Astrocyte (in vitro differentiated cells and primary cell): ENCODE data around the gene SMTNL1. TPM values are rescaled to one million over a fixed set of nuclear protein-coding genes. Genes with fewer than 3 reads are reported as not detected.

Source experiments
- DNase-seq: peaks from one replicate; pipeline ENCODE4 v3.0.0-alpha.2; 2010; ENCODE audit warnings: low read depth
- FAIRE-seq: peaks from 2 replicates; lab custom pipeline; 2011; peaks lifted over from hg19 to GRCh38; lab: Jason Lieb, UNC
- H2AFZ ChIP-seq: 2 replicates; pipeline ENCODE4 v1.6.0; 2012; ENCODE audit warnings: low read depth, low read length, inconsistent platforms
- H3K27ac ChIP-seq: 2 replicates; pipeline ENCODE4 v1.5.1; 2011; ENCODE audit warnings: low read depth, low read length, inconsistent platforms
- H3K27me3 ChIP-seq: 2 replicates; pipeline ENCODE4 v1.6.0; 2011; ENCODE audit warnings: low read length, inconsistent platforms; ENCODE audit not compliant: insufficient read depth
- H3K36me3 ChIP-seq: 2 replicates; pipeline ENCODE4 v1.5.1; 2011; ENCODE audit warnings: low read length, inconsistent platforms; ENCODE audit not compliant: insufficient read depth
- H3K4me1 ChIP-seq: 2 replicates; pipeline ENCODE4 v1.5.1; 2011; ENCODE audit warnings: low read length, inconsistent platforms; ENCODE audit not compliant: insufficient read depth
- H3K4me2 ChIP-seq: 2 replicates; pipeline ENCODE4 v1.6.0; 2012; ENCODE audit warnings: low read length, inconsistent platforms
- H3K4me3 ChIP-seq: 2 replicates; pipeline ENCODE4 v1.5.1; 2011; ENCODE audit warnings: low read depth, mild to moderate bottlenecking, low read length, inconsistent platforms; ENCODE audit not compliant: insufficient read depth
- H3K79me2 ChIP-seq: 2 replicates; pipeline ENCODE4 v1.6.0; 2012; ENCODE audit warnings: mild to moderate bottlenecking, low read length, inconsistent platforms; ENCODE audit not compliant: insufficient read depth
- H3K9ac ChIP-seq: 2 replicates; pipeline ENCODE4 v1.6.0; 2012; ENCODE audit warnings: mild to moderate bottlenecking, low read length, inconsistent platforms
- H3K9me3 ChIP-seq: 2 replicates; pipeline ENCODE4 v1.5.1; 2012; ENCODE audit warnings: low read depth, mild to moderate bottlenecking, low read length, inconsistent platforms; ENCODE audit not compliant: insufficient read depth
- H4K20me1 ChIP-seq: 2 replicates; pipeline ENCODE4 v1.6.0; 2012; ENCODE audit warnings: low read length, inconsistent platforms; ENCODE audit not compliant: insufficient read depth
- H3K27ac Mint-ChIP-seq: one replicate; pipeline ENCODE4 v1.8.0; 2021; ENCODE audit warnings: mild to moderate bottlenecking, mixed read lengths; ENCODE audit not compliant: unreplicated experiment
- H3K27me3 Mint-ChIP-seq: one replicate; pipeline ENCODE4 v1.8.0; 2021; ENCODE audit warnings: low read depth, mixed read lengths; ENCODE audit not compliant: unreplicated experiment
- H3K36me3 Mint-ChIP-seq: one replicate; pipeline ENCODE4 v1.8.0; 2021; ENCODE audit warnings: low read depth, mixed read lengths; ENCODE audit not compliant: unreplicated experiment
- H3K4me1 Mint-ChIP-seq: one replicate; pipeline ENCODE4 v1.8.0; 2021; ENCODE audit warnings: low read depth, mixed read lengths; ENCODE audit not compliant: unreplicated experiment
- H3K4me3 Mint-ChIP-seq: one replicate; pipeline ENCODE4 v1.8.0; 2021; ENCODE audit warnings: mild to moderate bottlenecking, moderate library complexity, mixed read lengths; ENCODE audit not compliant: unreplicated experiment
- H3K9me3 Mint-ChIP-seq: one replicate; pipeline ENCODE4 v1.8.0; 2021; ENCODE audit warnings: mild to moderate bottlenecking, mixed read lengths; ENCODE audit not compliant: unreplicated experiment
- CTCF ChIP-seq: IDR thresholded peaks from 2 replicates; pipeline ENCODE4 v1.5.1; 2011; ENCODE audit warnings: low read depth, mild to moderate bottlenecking, inconsistent platforms, low read length, moderate library complexity; ENCODE audit not compliant: insufficient read depth
- EZH2 ChIP-seq: IDR thresholded peaks from 2 replicates; pipeline ENCODE4 v1.6.1; 2012; ENCODE audit warnings: mild to moderate bottlenecking, low read length, inconsistent platforms; ENCODE audit not compliant: insufficient read depth
- total RNA-seq: library from RNA; stranded (reverse); gene quantifications from 2 replicates; pipeline ENCODE4 v1.2.1, GENCODE V29; 2021

Gene SMTNL1
- total RNA-seq, 1 donor from 2014 or later: not detected

GRCh38 chr11:57597461-57597915 lies 60.1 kb downstream of the SMTNL1 start, which contains the start of gene SERPING1:
Gene SERPING1, plus strand, starts transcription at chr11:57597685. Its CDS starts 586 bp downstream, at chr11:57598271.
- H3K4me2 ChIP-seq: peak within 1 kb of the TSS; percentile 55
- H3K4me1 Mint-ChIP-seq: peaks cover 25% of the 10 kb centered on the region
- H3K27ac ChIP-seq: no peak within 1 kb of the TSS
- H3K4me3 ChIP-seq: peak within 1 kb of the TSS; percentile 10
- H3K9me3 Mint-ChIP-seq: no peaks in the 10 kb centered on the region
- DNase-seq: no peak
- no peak within 1 kb of the TSS for H3K9ac ChIP-seq
- H3K9me3 ChIP-seq: no peaks in the 10 kb centered on the region
- H3K36me3 Mint-ChIP-seq: no peaks in the 10 kb centered on the region
- H3K79me2 ChIP-seq: no peaks in the 10 kb centered on the region
- peak within 1 kb of the TSS; percentile 30 for H2AFZ ChIP-seq
- H3K4me3 Mint-ChIP-seq: peak within 1 kb of the TSS; percentile 83
- TF ChIP-seq EZH2: no peak
- no peak for TF ChIP-seq CTCF
- no peaks in the 10 kb centered on the region for H4K20me1 ChIP-seq
- H3K27ac Mint-ChIP-seq: peak within 1 kb of the TSS; percentile 66
- FAIRE-seq: no peak
- no peaks in the 10 kb centered on the region for H3K36me3 ChIP-seq
- no peaks in the 10 kb centered on the region for H3K4me1 ChIP-seq
- peaks cover 19% of the 10 kb centered on the region for H3K27me3 ChIP-seq
- peaks cover 6% of the 10 kb centered on the region for H3K27me3 Mint-ChIP-seq

- no peak for FAIRE-seq
- Histone ChIP-seq H3K79me2 (no peaks in the 10 kb centered on the region), H3K36me3 (no peaks in the 10 kb centered on the region), H3K9me3 (no peaks in the 10 kb centered on the region), H3K4me1 (no peaks in the 10 kb centered on the region), H3K4me3 (peak overlapping the region; percentile 10), H3K4me2 (peak overlapping the region; percentile 55), H2AFZ (peak overlapping the region; percentile 30), H3K9ac (no peak overlapping the region), H3K27ac (no peak overlapping the region), H4K20me1 (no peaks in the 10 kb centered on the region), H3K27me3 (peaks cover 19% of the 10 kb centered on the region)
- peak overlapping the region; percentile 83 for H3K4me3 Mint-ChIP-seq
- no peak for TF ChIP-seq EZH2
- no peak for TF ChIP-seq CTCF
- H3K27me3 Mint-ChIP-seq: peaks cover 6% of the 10 kb centered on the region
- peak overlapping the region; percentile 59 for H3K27ac Mint-ChIP-seq
- H3K36me3 Mint-ChIP-seq: no peaks in the 10 kb centered on the region
- peak; percentile 16 for DNase-seq
- peaks cover 21% of the 10 kb centered on the region for H3K4me1 Mint-ChIP-seq
- H3K9me3 Mint-ChIP-seq: no peaks in the 10 kb centered on the region
Measured at GRCh38 chr11:57597916-57598830, 60.8 kb downstream of the SMTNL1 start.
